ENCODE data around the gene SPRR2D. TPM values are rescaled to one million over a fixed set of nuclear protein-coding genes. Genes with fewer than 3 reads are reported as not detected.
A peak's percentile ranks its signal among the peaks of the same experiment; 100 is the strongest.

Gene SPRR2D
- polyA plus RNA-seq, 2 donors, result 1,582 to 3,252 TPM

DNA sequence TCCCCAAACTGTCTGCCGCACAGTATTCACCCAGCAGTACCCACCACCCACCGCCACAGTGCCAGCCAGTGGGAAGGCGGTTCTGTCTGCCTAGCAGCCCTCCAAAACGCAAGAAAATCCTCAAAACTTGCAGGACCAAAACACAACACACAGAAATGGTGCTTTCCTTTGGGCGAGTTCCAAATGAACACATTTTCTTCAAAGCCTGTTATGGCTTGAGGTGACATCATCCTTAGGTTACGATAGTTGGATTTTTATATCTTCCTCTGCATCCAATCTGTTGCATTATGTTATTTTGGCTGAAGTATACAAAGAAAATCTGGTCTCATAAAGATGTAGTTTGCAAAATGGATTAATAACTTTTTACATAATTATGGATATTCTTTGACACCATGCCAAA, 47.7 kb downstream of the SPRR2D start:
- Histone ChIP-seq H3K27ac (ENCODE audit: low read depth in 2 of 2, low read length in 1 of 2) (peak overlapping the region in 1 of 2 donors; percentile 24), H3K27me3 (ENCODE audit: control insufficient read depth in 1 of 2, insufficient read depth in 2 of 2, low read length in 2 of 2) (no peaks in the 10 kb centered on the region), H3K4me3 (ENCODE audit: low read depth in 1 of 2, low read length in 2 of 2) (no peak overlapping the region), H3K9me3 (ENCODE audit: control insufficient read depth in 2 of 2, insufficient read depth in 1 of 2, low read depth in 1 of 2, low read length in 1 of 2) (no peaks in the 10 kb centered on the region), H3K36me3 (ENCODE audit: control insufficient read depth in 2 of 2, insufficient read depth in 2 of 2, low read length in 1 of 2) (no peaks in the 10 kb centered on the region), H3K4me1 (ENCODE audit: control insufficient read depth in 2 of 2, insufficient read depth in 2 of 2, low read length in 1 of 2) (peaks cover 2 to 5% of the 10 kb centered on the region in 2 donors)
- WGBS, 2 donors, result 70 to 75% methylated on average over 6 of the region's 6 CpGs

Other genes starting within 250 kb of the SPRR2D start
- gene LCE1D, start 244.4 kb downstream of the SPRR2D start, polyA plus RNA-seq, result not detected
- under 1 TPM in 1 of 2 donors, not detected in 1; 0.32 TPM for gene LCE1C, start 234.5 kb downstream of the SPRR2D start, polyA plus RNA-seq
- gene LCE1B, start 229.1 kb downstream of the SPRR2D start, polyA plus RNA-seq, result not detected
- gene LCE1A, start 213.6 kb downstream of the SPRR2D start, polyA plus RNA-seq, result not detected
- not detected for gene LCE6A, start 198.3 kb downstream of the SPRR2D start, polyA plus RNA-seq
- gene LCE7A, start 181.1 kb downstream of the SPRR2D start, polyA plus RNA-seq, result not detected
- not detected for gene SMCP, start 162.8 kb downstream of the SPRR2D start, polyA plus RNA-seq
- gene IVL, start 132.6 kb downstream of the SPRR2D start, polyA plus RNA-seq, result 100 to 1,000 TPM; 161 to 344 TPM
- gene SPRR5, start 93.9 kb downstream of the SPRR2D start, polyA plus RNA-seq, result 1 to 10 TPM; 1.1 to 4.2 TPM
- gene SPRR4, start 70.5 kb downstream of the SPRR2D start, polyA plus RNA-seq, result under 1 TPM in 1 of 2 donors, not detected in 1; 0.48 TPM
- gene SPRR1A, start 57.0 kb downstream of the SPRR2D start, polyA plus RNA-seq, result 1,000 to 10,000 TPM; 3,249 to 3,812 TPM
- gene SPRR3, start 39.4 kb downstream of the SPRR2D start, polyA plus RNA-seq, result over 10,000 TPM; 18,496 to 19,645 TPM
- gene SPRR1B, start 9.9 kb downstream of the SPRR2D start, polyA plus RNA-seq, result 1,000 to 10,000 TPM; 2,433 to 2,781 TPM
- gene SPRR2A, start 16.4 kb upstream of the SPRR2D start, polyA plus RNA-seq, result 1,000 to 10,000 TPM; 3,933 to 4,263 TPM
- 10 to 100 TPM; 10.9 to 75.1 TPM for gene SPRR2B, start 30.5 kb upstream of the SPRR2D start, polyA plus RNA-seq
- 1,000 to 10,000 TPM; 1,279 to 1,684 TPM for gene SPRR2E, start 53.4 kb upstream of the SPRR2D start, polyA plus RNA-seq
- gene SPRR2F, start 72.4 kb upstream of the SPRR2D start, polyA plus RNA-seq, result 100 to 1,000 TPM; 104 to 135 TPM
- 1 to 10 TPM in 1 of 2 donors, under 1 TPM in 1; 0.49 to 2.0 TPM for gene SPRR2G, start 109.8 kb upstream of the SPRR2D start, polyA plus RNA-seq
- gene LELP1, start 162.3 kb upstream of the SPRR2D start, polyA plus RNA-seq, result not detected
- gene PRR9, start 176.5 kb upstream of the SPRR2D start, polyA plus RNA-seq, result not detected
- gene LORICRIN, start 218.6 kb upstream of the SPRR2D start, polyA plus RNA-seq, result under 1 TPM in 1 of 2 donors, not detected in 1; 0.28 TPM

Data from esophagus (tissue), 2 donors.